Measurements from ENCODE around the gene EGLN3. TPM values are rescaled to one million over a fixed set of nuclear protein-coding genes. Genes with fewer than 3 reads are reported as not detected.

EGLN3 gene
- total and polyA plus RNA-seq, 2 of the 13 experiments (the other 11 are each of a cell fraction or from before 2014, with no cell fraction given), result 0.18 to 27.3 TPM

GRCh38 chr14:33962016-33962415 lies 11.1 kb upstream of the EGLN3 start (continued):
- TF ChIP-seq, protein P1, sequence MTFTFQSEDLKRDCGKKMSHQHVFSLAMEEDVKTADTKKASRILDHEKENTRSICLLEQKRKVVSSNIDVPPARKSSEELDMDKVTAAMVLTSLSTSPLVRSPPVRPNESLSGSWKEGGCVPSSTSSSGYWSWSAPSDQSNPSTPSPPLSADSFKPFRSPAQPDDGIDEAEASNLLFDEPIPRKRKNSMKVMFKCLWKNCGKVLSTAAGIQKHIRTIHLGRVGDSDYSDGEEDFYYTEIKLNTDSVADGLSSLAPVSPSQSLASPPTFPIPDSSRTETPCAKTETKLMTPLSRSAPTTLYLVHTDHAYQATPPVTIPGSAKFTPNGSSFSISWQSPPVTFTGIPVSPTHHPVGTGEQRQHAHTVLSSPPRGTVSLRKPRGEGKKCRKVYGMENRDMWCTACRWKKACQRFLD (CRISPR knock-in tag; IDR thresholded peaks at IDR 0.05; ENCODE audit: borderline replicate concordance), result no peak
- TF ChIP-seq PPARG (CRISPR knock-in tag; conservative IDR thresholded peaks at IDR 0.05) (no peak), NCOR1 (IDR thresholded peaks at IDR 0.05; ENCODE audit: borderline replicate concordance, low read length) (no peak)

- Histone ChIP-seq H3K36me3 (replicated peaks in 1 of 2; ENCODE audit: control insufficient read depth in 1 of 2, insufficient read depth in 2 of 2, low read length in 2 of 2) (no peaks in the 10 kb centered on the region), H3K4me1 (ENCODE audit: insufficient read depth, low read length) (no peaks in the 10 kb centered on the region), H2AFZ (ENCODE audit: low read length) (no peak overlapping the region), H3K9ac (ENCODE audit: insufficient read depth, low read depth, low read length) (no peak overlapping the region), H3K27me3 (ENCODE audit: control insufficient read depth in 1 of 2, insufficient read depth in 2 of 2, low read length in 2 of 2) (peaks cover 2 to 16% of the 10 kb centered on the region in 2 experiments; a peak in 3 of 5 replicates), H3K27ac (ENCODE audit: extremely low read length, insufficient read depth, low read length) (no peak overlapping the region), H3K9me3 (ENCODE audit: low read length) (no peaks in the 10 kb centered on the region), H4K20me1 (ENCODE audit: insufficient read depth, low read length) (no peaks in the 10 kb centered on the region), H3K79me2 (ENCODE audit: insufficient read depth, low read length) (no peaks in the 10 kb centered on the region), H3K4me2 (ENCODE audit: low read depth, low read length) (no peak overlapping the region), H3K4me3 (replicated peaks in 1 of 3; ENCODE audit: insufficient read depth in 1 of 3, low read depth in 2 of 3, low read length in 3 of 3) (no peak overlapping the region)
- CTCF ChIA-PET (ENCODE audit: low intra/inter-chr PET ratio, low total read pairs), result no interaction called here
- POLR2A ChIA-PET, result no interaction called here
- BruUV-seq (replicated peaks), result no TSS peak
- FAIRE-seq (no peak), DNase-seq (ENCODE audit: low spot score) (no peak), ATAC-seq (no peak)
- intact Hi-C loops (cut with micrococcal nuclease; ENCODE audit: unreplicated experiment), result loop anchor here (5.0 kb wide), 1 partner anchor 268 kb away; no protein-coding TSS in a partner anchor
- TF ChIP-seq ZEB1 (IDR thresholded peaks at IDR 0.05; ENCODE audit: insufficient replicate concordance, low read depth) (no peak), ZBTB7B (CRISPR knock-in tag; IDR thresholded peaks at IDR 0.05) (no peak), ZNF143 (CRISPR knock-in tag; IDR thresholded peaks at IDR 0.05) (peak; percentile 80), HCFC1 (IDR thresholded peaks at IDR 0.05; ENCODE audit: low read depth, low read length) (peak; percentile 29; the same call in 1 of the 2 replicates), NFYB (CRISPR knock-in tag; IDR thresholded peaks at IDR 0.05) (peak; percentile 48), THAP11 (CRISPR knock-in tag; IDR thresholded peaks at IDR 0.05) (peak; percentile 95), MYC (CRISPR knock-in tag; IDR thresholded peaks at IDR 0.05; ENCODE audit: borderline replicate concordance) (no peak), NFYC (CRISPR knock-in tag; IDR thresholded peaks at IDR 0.05) (peak; percentile 41; the same call in 1 of the 2 replicates)
- in situ Hi-C loops (cut with HindIII; ENCODE audit: extremely low pct_ligation_motif_present, low pct_unique_long_range_greater_than_20kb), result no loop called here
- WGBS (ENCODE audit: low lambda C conversion rate), result 88% methylated on average over 4 of the region's 4 CpGs
These were observed 8.8 kb upstream of the EGLN3 start for GRCh38 chr14:33959692-33960151.
